Measurements from ENCODE around the gene SMAD2. TPM values are rescaled to one million over a fixed set of nuclear protein-coding genes. Genes with fewer than 3 reads are reported as not detected.

SMAD2 gene
- total RNA-seq, 2 experiments from 2014 or later: 80.4 to 83.0 TPM

DNA sequence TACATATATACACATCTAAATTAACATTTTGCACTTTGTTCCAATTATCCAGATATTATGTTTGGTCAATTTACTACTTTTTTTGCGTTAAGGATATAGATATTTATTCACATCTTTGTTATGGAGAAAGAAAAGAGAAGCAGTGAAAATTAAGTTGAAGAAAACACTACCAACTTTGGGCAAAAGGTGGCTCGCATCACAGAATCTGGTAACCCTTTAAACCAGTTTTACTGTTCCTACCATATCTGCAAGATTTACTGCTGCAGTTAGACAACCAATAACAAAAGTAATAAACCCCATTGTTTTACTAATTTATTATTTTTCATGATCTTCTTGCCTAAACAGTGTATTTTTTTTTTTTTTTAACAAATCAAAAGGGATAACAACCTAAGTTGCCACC, 53.6 kb downstream of the SMAD2 start:
- no peaks in the 10 kb centered on the region for H3K9me3 ChIP-seq (ENCODE audit: control insufficient read depth in 1 of 2, insufficient read depth in 1 of 2, low read length in 2 of 2)
- POLR2A ChIA-PET: interaction anchor here (2.5 kb wide), 1 partner anchor 54 kb away, joined by 9 read pairs; the partner anchor contains the start of gene SMAD2
- DNase-seq: peak in 2 of 14 experiments; percentile 19
- H3K27ac Mint-ChIP-seq: peak overlapping the region; percentile 54
- H3K4me3 Mint-ChIP-seq: no peak overlapping the region
- peaks cover 9% of the 10 kb centered on the region for H3K36me3 ChIP-seq (ENCODE audit: insufficient read depth, low read length)
- H3K36me3 Mint-ChIP-seq (ENCODE audit: low read depth): peaks cover 52% of the 10 kb centered on the region
- no peak overlapping the region for H3K27ac ChIP-seq (ENCODE audit: low read depth in 1 of 2, low read length in 2 of 2)
- H3K4me1 ChIP-seq (ENCODE audit: insufficient read depth, low read length): no peaks in the 10 kb centered on the region
- CTCF ChIA-PET: interaction anchor here (1.0 to 1.1 kb wide), 3 partner anchors 42 to 121 kb away, joined by 3 to 5 read pairs (median 3); no protein-coding TSS in a partner anchor
- H3K9me3 Mint-ChIP-seq: no peaks in the 10 kb centered on the region
- intact Hi-C loops (cut with DNase I, micrococcal nuclease): loop anchor here in 1 of 2 experiments (2.0 to 10.0 kb wide), 2 partner anchors 118 to 146 kb away; no protein-coding TSS in a partner anchor
- H3K27me3 ChIP-seq (ENCODE audit: control insufficient read depth in 1 of 2, insufficient read depth in 2 of 2, low read length in 2 of 2): no peaks in the 10 kb centered on the region
- H3K4me3 ChIP-seq (ENCODE audit: low read length): no peak overlapping the region
- TF ChIP-seq, protein P1, sequence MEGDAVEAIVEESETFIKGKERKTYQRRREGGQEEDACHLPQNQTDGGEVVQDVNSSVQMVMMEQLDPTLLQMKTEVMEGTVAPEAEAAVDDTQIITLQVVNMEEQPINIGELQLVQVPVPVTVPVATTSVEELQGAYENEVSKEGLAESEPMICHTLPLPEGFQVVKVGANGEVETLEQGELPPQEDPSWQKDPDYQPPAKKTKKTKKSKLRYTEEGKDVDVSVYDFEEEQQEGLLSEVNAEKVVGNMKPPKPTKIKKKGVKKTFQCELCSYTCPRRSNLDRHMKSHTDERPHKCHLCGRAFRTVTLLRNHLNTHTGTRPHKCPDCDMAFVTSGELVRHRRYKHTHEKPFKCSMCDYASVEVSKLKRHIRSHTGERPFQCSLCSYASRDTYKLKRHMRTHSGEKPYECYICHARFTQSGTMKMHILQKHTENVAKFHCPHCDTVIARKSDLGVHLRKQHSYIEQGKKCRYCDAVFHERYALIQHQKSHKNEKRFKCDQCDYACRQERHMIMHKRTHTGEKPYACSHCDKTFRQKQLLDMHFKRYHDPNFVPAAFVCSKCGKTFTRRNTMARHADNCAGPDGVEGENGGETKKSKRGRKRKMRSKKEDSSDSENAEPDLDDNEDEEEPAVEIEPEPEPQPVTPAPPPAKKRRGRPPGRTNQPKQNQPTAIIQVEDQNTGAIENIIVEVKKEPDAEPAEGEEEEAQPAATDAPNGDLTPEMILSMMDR (IDR thresholded peaks at IDR 0.05): no peak
- H3K27me3 Mint-ChIP-seq: no peaks in the 10 kb centered on the region
- peaks cover 72% of the 10 kb centered on the region for H3K4me1 Mint-ChIP-seq (ENCODE audit: low read depth)
- no peak for ATAC-seq (ENCODE audit: poor library complexity)

DNA sequence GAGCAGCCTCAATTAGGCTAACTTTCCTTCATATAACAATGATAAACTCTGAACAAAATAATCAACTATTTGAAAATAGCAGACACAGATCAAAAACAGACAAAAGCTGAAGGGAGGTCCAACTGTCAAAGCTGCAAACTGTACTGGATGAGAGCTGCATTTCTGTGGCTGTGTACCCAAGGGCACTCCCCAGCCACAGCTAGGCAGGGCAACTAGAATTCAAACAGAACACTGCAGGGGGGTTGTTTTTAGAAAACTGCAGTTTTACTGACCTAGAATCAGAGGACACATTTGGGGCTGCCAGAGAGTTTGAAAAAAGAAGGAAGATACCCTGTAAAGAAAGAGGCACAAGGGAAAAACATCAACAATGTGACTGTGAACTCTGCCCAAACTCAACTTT, 56.8 kb downstream of the SMAD2 start:
- peaks cover 65% of the 10 kb centered on the region for H3K4me1 Mint-ChIP-seq (ENCODE audit: low read depth)
- ChIA-PET CTCF (no interaction called here), POLR2A (no interaction called here)
- ATAC-seq (ENCODE audit: poor library complexity): no peak
- H3K4me3 ChIP-seq (ENCODE audit: low read length): no peak overlapping the region
- H3K27ac Mint-ChIP-seq: peak overlapping the region; percentile 39
- no peaks in the 10 kb centered on the region for H3K9me3 Mint-ChIP-seq
- H3K4me3 Mint-ChIP-seq: no peak overlapping the region
- no peaks in the 10 kb centered on the region for H3K27me3 ChIP-seq (ENCODE audit: control insufficient read depth in 1 of 2, insufficient read depth in 2 of 2, low read length in 2 of 2)
- TF ChIP-seq, protein P1 (IDR thresholded peaks at IDR 0.05): no peak
- no peaks in the 10 kb centered on the region for H3K36me3 ChIP-seq (ENCODE audit: insufficient read depth, low read length)
- no peak for DNase-seq
- H3K36me3 Mint-ChIP-seq (ENCODE audit: low read depth): peaks cover 37% of the 10 kb centered on the region
- H3K27me3 Mint-ChIP-seq: no peaks in the 10 kb centered on the region
- intact Hi-C loops (cut with DNase I, micrococcal nuclease): loop anchor here in 1 of 2 experiments (10.0 kb wide), 1 partner anchor 121 kb away; no protein-coding TSS in a partner anchor
- H3K4me1 ChIP-seq (ENCODE audit: insufficient read depth, low read length): peaks cover 3% of the 10 kb centered on the region
- no peaks in the 10 kb centered on the region for H3K9me3 ChIP-seq (ENCODE audit: control insufficient read depth in 1 of 2, insufficient read depth in 1 of 2, low read length in 2 of 2)
- H3K27ac ChIP-seq (ENCODE audit: low read depth in 1 of 2, low read length in 2 of 2): no peak overlapping the region

DNA sequence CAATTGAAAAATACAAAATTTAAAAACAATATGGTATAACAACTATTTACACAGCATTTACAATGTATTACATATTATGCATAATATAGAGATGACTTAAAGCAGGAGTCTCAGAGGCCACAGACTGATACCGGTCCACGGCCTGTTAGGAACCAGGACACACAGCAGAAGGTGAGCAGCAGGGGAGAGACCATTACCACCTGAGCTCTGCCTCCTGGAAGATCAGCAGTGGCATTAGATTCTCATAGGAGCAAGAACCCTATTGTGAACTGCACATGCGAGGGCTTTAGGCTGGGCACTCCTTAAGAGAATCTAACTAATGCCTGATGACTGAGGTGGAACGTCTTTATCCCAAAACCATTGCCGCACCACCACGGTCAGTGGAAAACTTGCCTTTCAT, 58.0 kb downstream of the SMAD2 start:
- no peak overlapping the region for H3K4me3 Mint-ChIP-seq
- Histone ChIP-seq H3K4me3 (ENCODE audit: low read length) (no peak overlapping the region), H3K36me3 (ENCODE audit: insufficient read depth, low read length) (peaks cover 8% of the 10 kb centered on the region), H3K27me3 (ENCODE audit: control insufficient read depth in 1 of 2, insufficient read depth in 2 of 2, low read length in 2 of 2) (no peaks in the 10 kb centered on the region), H3K27ac (ENCODE audit: low read depth in 1 of 2, low read length in 2 of 2) (no peak overlapping the region), H3K9me3 (ENCODE audit: control insufficient read depth in 1 of 2, insufficient read depth in 1 of 2, low read length in 2 of 2) (no peaks in the 10 kb centered on the region), H3K4me1 (ENCODE audit: insufficient read depth, low read length) (peaks cover 3% of the 10 kb centered on the region)
- ATAC-seq (ENCODE audit: poor library complexity) (no peak), DNase-seq (no peak)
- intact Hi-C loops (cut with DNase I, micrococcal nuclease): loop anchor here in 1 of 2 experiments (10.0 kb wide), 1 partner anchor 122 kb away; no protein-coding TSS in a partner anchor
- CTCF ChIA-PET: no interaction called here
- no peaks in the 10 kb centered on the region for H3K9me3 Mint-ChIP-seq
- peaks cover 57% of the 10 kb centered on the region for H3K4me1 Mint-ChIP-seq (ENCODE audit: low read depth)
- TF ChIP-seq, protein P1 (IDR thresholded peaks at IDR 0.05): no peak
- no peak overlapping the region for H3K27ac Mint-ChIP-seq
- no peaks in the 10 kb centered on the region for H3K27me3 Mint-ChIP-seq
- POLR2A ChIA-PET: no interaction called here
- peaks cover 42% of the 10 kb centered on the region for H3K36me3 Mint-ChIP-seq (ENCODE audit: low read depth)
